Measurements from ENCODE around the gene PSD. TPM values are rescaled to one million over a fixed set of nuclear protein-coding genes. Genes with fewer than 3 reads are reported as not detected.

The PSD gene
- total and polyA plus RNA-seq, 2 donors (not counting 3 experiments of a cell fraction or from before 2014, with no cell fraction given), result 0.10 to 0.40 TPM

- CTCF ChIA-PET, result interaction anchor here (1.0 to 1.6 kb wide), 2 partner anchors 52 to 75 kb away, joined by 4 to 5 read pairs; no protein-coding TSS in a partner anchor
- Histone ChIP-seq H3K4me2 (ENCODE audit: insufficient read depth, low read length) (no peak overlapping the region), H3K9ac (replicated peaks; ENCODE audit: extremely low read depth, insufficient read depth, low read length) (no peak overlapping the region), H3K27me3 (ENCODE audit: control insufficient read depth in 2 of 2, insufficient read depth in 2 of 2, low read length in 2 of 2) (no peaks in the 10 kb centered on the region), H3K9me3 (replicated peaks; ENCODE audit: control insufficient read depth, insufficient read depth, low read length) (no peaks in the 10 kb centered on the region), H3K9me1 (replicated peaks; ENCODE audit: control insufficient read depth, extremely low read depth, insufficient read depth, low read length) (no peaks in the 10 kb centered on the region), H3K27ac (ENCODE audit: insufficient read depth, low read depth, low read length) (no peak overlapping the region), H2AFZ (ENCODE audit: low read depth, low read length) (no peak overlapping the region), H3K4me1 (ENCODE audit: control insufficient read depth, extremely low read depth, insufficient read depth, low read length) (peaks cover 16% of the 10 kb centered on the region), H3K4me3 (replicated peaks in 1 of 3; ENCODE audit: insufficient read depth in 1 of 3, low read depth in 1 of 3, low read length in 3 of 3) (no peak overlapping the region), H3K79me2 (ENCODE audit: control insufficient read depth, insufficient read depth, low read length) (peaks cover 6% of the 10 kb centered on the region), H3K36me3 (ENCODE audit: control insufficient read depth in 2 of 2, extremely low read depth in 1 of 2, insufficient read depth in 2 of 2, low read length in 2 of 2) (peaks cover 0 to 9% of the 10 kb centered on the region in 2 experiments), H4K20me1 (replicated peaks; ENCODE audit: control insufficient read depth, extremely low read depth, insufficient read depth, low read length) (no peaks in the 10 kb centered on the region)
- POLR2A ChIA-PET, result no interaction called here
- FAIRE-seq (no peak), DNase-seq (ENCODE audit: low read depth, low spot score) (no peak)
- dilution Hi-C loops (cut with MboI; ENCODE audit: extremely low pct_ligation_motif_present, low sequenced_read_pairs), result no loop called here
- no TSS peak for BruUV-seq (replicated peaks)
- TF ChIP-seq POLR2A (IDR thresholded peaks at IDR 0.05; ENCODE audit: low read depth, low read length) (no peak), EZH2 (IDR thresholded peaks at IDR 0.05; ENCODE audit: borderline replicate concordance, low read depth, low read length, severe bottlenecking) (no peak), FOS (IDR thresholded peaks at IDR 0.05; ENCODE audit: borderline replicate concordance, insufficient read depth, low read length) (no peak), MYC (IDR thresholded peaks at IDR 0.05; ENCODE audit: low read depth, low read length) (no peak), POLR2AphosphoS5 (IDR thresholded peaks at IDR 0.05; ENCODE audit: insufficient read depth, low read depth, low read length) (no peak), JUN (IDR thresholded peaks at IDR 0.05; ENCODE audit: borderline replicate concordance, insufficient read depth, insufficient read length, low read depth) (no peak), GATA2 (IDR thresholded peaks at IDR 0.05; ENCODE audit: insufficient read depth, insufficient read length, low read depth, low read length) (no peak)
- TF ChIP-seq, protein P1, sequence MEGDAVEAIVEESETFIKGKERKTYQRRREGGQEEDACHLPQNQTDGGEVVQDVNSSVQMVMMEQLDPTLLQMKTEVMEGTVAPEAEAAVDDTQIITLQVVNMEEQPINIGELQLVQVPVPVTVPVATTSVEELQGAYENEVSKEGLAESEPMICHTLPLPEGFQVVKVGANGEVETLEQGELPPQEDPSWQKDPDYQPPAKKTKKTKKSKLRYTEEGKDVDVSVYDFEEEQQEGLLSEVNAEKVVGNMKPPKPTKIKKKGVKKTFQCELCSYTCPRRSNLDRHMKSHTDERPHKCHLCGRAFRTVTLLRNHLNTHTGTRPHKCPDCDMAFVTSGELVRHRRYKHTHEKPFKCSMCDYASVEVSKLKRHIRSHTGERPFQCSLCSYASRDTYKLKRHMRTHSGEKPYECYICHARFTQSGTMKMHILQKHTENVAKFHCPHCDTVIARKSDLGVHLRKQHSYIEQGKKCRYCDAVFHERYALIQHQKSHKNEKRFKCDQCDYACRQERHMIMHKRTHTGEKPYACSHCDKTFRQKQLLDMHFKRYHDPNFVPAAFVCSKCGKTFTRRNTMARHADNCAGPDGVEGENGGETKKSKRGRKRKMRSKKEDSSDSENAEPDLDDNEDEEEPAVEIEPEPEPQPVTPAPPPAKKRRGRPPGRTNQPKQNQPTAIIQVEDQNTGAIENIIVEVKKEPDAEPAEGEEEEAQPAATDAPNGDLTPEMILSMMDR (IDR thresholded peaks at IDR 0.05; ENCODE audit: extremely low read depth in 1 of 2, insufficient read depth in 1 of 2, low read depth in 1 of 2, low read length in 2 of 2), result no peak
- TF ChIP-seq, protein P2, sequence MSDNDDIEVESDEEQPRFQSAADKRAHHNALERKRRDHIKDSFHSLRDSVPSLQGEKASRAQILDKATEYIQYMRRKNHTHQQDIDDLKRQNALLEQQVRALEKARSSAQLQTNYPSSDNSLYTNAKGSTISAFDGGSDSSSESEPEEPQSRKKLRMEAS (IDR thresholded peaks at IDR 0.05; ENCODE audit: insufficient read depth, insufficient read length), result no peak
- intact Hi-C loops (cut with micrococcal nuclease), result no loop called here
Observed at GRCh38 chr10:102426803-102427287, 8.3 kb upstream of the PSD start.
